A549 (cell line): ENCODE data around the gene JMJD6.

Experiments used
- BHLHE40 ChIP-seq: IDR thresholded peaks from 2 replicates; pipeline ENCODE4 v1.6.1; 2012; ENCODE audit warnings: low read depth, low read length, inconsistent platforms
- CTCF ChIP-seq: fragments of >200 bp; sonication (Bioruptor Twin); formaldehyde crosslinking; IDR thresholded peaks from 3 replicates; pipeline ENCODE4 v1.5.1; 2016
- E2F6 ChIP-seq: IDR thresholded peaks from 2 replicates; pipeline ENCODE4 v1.6.1; 2012; ENCODE audit warnings: low read depth, borderline replicate concordance
- EP300 ChIP-seq, 2 experiments: fragments of >200 bp; sonication (Bioruptor Twin); formaldehyde crosslinking; IDR thresholded peaks; 2 replicates in 1 of 2; 3 replicates in 1 of 2; pipeline ENCODE4 v1.6.1; 2016 to 2017
- NFE2L2 ChIP-seq: fragments of 150-350 bp; conservative IDR thresholded peaks from 2 replicates; pipeline ENCODE4 v1.6.1; 2014; ENCODE audit warnings: low read length
- RAD21 ChIP-seq, 2 experiments: fragments of >200 bp in 1 of 2; sonication (Bioruptor Twin) in 1 of 2; formaldehyde crosslinking in 1 of 2; IDR thresholded peaks in 1 of 2; conservative IDR thresholded peaks in 1 of 2; 2 replicates in 1 of 2; 3 replicates in 1 of 2; pipeline ENCODE4 v1.6.1; 2012 to 2018; ENCODE audit warnings: inconsistent platforms in 1 of 2
- SMC3 ChIP-seq: fragments of >200 bp; sonication (Bioruptor Twin); formaldehyde crosslinking; IDR thresholded peaks from 3 replicates; pipeline ENCODE4 v1.6.1; 2018; ENCODE audit warnings: inconsistent platforms

- TF ChIP-seq CTCF (no peak), RAD21 (conservative IDR thresholded peaks at IDR 0.05 in 1 of 2, IDR thresholded peaks at IDR 0.05 in 1 of 2) (no peak), SMC3 (no peak), EP300 (IDR thresholded peaks at IDR 0.05) (no peak), BHLHE40 (no peak), NFE2L2 (no peak), E2F6 (no peak)
Observed at GRCh38 chr17:76687298-76688164, 38.9 kb downstream of the JMJD6 start.
